ENCODE data around the gene GPR142.

GPR142 gene

GRCh38 chr17:74369665-74370490, 2.6 kb downstream of the GPR142 start:
- DNase-seq (ENCODE audit: low spot score): no peak

GRCh38 chr17:74371653-74372147, 4.4 kb downstream of the GPR142 start:
- DNase-seq (ENCODE audit: low spot score): no peak

GRCh38 chr17:74372426-74372825, 5.1 kb downstream of the GPR142 start:
- DNase-seq (ENCODE audit: low spot score): no peak

- DNase-seq (ENCODE audit: low spot score): no peak
Observed at GRCh38 chr17:74373838-74374606, 6.7 kb downstream of the GPR142 start.

GRCh38 chr17:74374858-74375257, 7.6 kb downstream of the GPR142 start:
- no peak for DNase-seq (ENCODE audit: low spot score)

GRCh38 chr17:74379495-74380085, 12.3 kb downstream of the GPR142 start:
- DNase-seq (ENCODE audit: low spot score): peak; percentile 92

GRCh38 chr17:74380086-74380958, 13.0 kb downstream of the GPR142 start:
- DNase-seq (ENCODE audit: low spot score): no peak

DNA sequence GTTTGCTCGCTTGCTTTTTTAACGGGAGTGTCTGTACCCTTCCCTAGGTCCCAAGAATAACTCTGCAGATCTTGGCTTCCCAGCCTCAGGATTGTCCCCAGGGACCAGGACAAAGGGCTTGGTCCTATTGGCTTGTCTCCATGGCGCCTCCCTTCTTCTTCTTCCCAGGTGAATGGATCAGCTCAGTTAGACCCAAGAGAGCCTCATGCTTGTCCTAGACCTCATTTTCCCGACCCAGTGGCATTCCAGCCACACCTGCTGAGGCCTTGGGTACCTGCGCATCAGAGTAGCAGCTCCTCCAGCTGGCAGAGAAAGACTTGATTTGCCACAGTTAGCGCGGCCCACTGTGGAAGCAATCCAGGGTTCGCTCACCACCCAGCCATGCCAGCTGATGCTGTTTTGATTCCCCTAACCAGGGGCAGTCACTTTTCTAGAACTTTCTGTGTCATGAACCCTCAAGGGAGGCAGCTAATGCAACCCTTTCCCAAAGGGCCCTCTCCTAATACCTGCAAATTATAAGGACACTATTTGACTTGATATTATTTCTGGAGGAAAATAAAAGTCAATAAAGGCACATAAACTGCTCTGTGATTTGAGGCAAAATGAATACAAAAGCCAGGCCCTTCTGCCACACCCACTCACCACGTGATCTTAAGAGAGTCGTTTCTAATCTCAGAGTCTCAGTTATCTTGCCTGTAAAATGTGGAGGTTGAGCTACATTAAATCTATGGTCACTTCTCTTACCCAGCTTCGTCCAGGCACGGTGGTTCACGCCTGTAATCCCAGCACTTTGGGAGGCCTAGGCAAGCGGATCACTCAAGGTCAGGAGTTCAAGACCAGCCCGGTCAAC, 13.9 kb downstream of the GPR142 start:
- DNase-seq (ENCODE audit: low spot score): no peak

DNA sequence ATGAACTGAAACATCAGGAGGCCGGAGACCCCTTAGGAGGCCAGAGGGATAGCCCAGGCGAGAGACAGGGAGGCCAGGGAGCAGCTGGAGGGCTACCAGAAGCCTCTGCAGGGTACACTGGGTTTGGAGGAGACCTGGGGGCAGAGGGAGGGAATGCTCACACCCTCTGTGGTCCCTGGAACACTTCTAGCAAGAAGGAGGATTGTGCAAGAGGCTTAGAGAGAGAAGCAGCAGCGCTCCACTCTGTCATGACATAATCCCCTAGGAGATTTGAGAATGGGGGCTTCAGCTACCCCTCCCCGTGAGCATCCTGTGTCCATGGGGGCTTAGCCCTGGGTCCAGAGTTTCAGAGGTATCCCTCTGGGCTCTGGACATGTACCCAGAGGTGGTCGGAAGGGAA, 15.8 kb downstream of the GPR142 start:
- DNase-seq (ENCODE audit: low spot score): no peak

DNA sequence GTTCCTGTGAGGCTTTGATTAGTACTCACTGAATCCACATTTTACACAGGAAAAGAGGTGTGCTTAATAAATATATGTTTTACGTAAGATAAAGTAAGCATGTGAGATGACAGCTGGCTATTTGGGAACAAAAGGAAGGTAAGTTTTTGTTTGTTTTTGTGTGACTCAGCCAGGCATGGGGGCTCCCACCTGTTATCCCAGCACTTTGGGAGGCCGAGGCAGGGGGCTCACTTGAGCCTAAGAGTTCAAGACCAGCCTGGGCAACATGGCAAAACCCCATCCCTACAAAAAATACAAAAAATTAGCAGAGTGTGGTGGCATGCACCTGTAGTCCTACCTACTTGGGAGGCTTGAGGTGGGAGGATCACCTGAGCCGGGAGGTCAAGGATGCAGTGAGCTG, 17.9 kb downstream of the GPR142 start:
- no peak for DNase-seq (ENCODE audit: low spot score)

DNA sequence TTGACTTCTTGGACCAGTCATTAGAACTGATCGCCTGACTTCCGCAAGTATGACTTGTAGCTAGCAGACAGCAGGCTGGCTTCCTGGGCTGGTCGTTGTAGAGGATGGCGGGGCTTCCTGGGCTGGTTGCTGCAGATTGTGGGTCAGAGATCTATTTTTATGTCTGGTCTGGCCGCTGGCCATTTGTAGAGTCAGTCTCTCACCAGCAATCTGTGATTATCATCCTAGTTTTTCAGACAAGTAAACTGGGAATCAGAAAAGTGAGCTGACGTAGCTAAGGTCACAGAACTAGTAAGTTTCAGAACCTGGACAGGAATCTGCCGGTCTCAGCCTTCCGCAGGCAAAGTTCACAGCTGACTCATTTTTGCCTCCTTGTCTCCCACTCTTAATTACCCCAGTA, 19.1 kb downstream of the GPR142 start:
- no peak for DNase-seq (ENCODE audit: low spot score)

GRCh38 chr17:74387365-74388218, 20.3 kb downstream of the GPR142 start:
- no peak for DNase-seq (ENCODE audit: low spot score)

DNA sequence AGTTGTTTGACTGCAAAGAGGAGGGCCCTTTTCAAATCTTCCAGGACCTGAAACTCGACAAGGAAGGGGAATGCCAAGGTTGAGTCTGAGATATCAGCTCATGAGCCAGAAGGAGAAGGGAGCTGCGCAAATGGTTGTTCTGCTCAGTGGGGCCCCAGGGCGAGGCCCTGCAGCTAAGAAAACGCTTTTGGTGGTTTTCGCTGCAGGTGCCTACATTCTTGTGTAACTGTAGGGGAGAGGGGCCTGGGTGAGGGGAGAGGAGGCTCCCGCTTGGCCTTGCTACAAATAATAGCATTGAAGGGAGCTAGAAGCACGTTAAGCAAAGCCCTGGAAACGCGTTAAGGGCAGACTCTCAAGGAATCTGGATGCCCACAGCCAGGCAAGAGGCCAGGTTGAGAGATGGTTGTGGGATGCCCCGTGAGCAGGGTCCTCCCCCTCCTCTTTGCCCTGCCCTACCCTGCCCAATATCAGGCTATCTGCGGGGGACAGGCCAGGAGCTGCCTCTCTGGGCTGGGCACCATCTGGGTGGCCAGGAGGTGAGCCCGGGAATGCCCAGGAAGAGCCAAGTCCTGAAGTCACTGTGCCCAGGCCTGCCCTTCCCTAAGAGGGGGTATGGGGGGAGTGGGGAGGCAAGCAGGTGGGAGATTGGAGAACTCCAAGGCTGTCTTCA, 21.9 kb downstream of the GPR142 start:
- DNase-seq (ENCODE audit: low spot score): no peak

GRCh38 chr17:74389937-74390679, 22.8 kb downstream of the GPR142 start:
- DNase-seq (ENCODE audit: low spot score): no peak

GRCh38 chr17:74390680-74391653, 23.7 kb downstream of the GPR142 start:
- DNase-seq (ENCODE audit: low spot score): no peak

DNA sequence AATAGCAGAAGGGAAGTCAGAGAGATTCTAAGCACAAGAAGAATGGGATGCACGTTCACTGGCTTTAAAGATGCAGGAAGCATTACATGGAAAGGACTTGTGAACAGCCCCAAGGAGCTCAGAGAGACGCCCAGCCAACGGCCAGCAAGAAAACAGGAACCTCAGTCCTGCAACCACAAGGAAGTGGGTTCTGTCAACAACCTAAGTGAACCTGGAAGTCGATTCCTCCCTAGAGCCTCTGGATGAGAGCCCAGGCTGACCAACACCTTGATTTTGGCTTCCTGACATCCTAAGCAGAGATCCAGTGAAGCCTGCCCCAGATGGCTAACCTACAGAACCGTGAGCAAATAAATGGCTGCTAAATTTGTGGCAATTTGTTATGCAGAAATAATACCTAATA, 24.5 kb downstream of the GPR142 start:
- DNase-seq (ENCODE audit: low spot score): no peak

GRCh38 chr17:74392848-74393247, 25.5 kb downstream of the GPR142 start:
- DNase-seq (ENCODE audit: low spot score): no peak
